Fibroblast of lung (primary cell): Measurements from ENCODE around the gene KCNQ2. TPM values are rescaled to one million over a fixed set of nuclear protein-coding genes. Genes with fewer than 3 reads are reported as not detected.

Experiments
- DNase-seq, 2 donors: peaks; one replicate each; pipeline versions ENCODE4 v3.0.0 to v3.0.0-alpha.2; 2010; ENCODE audit warnings: low read depth in 2 of 2
- H2AFZ ChIP-seq: 2 replicates; pipeline ENCODE4 v1.5.1; 2012; ENCODE audit warnings: low read length, control low read depth, inconsistent platforms
- H3K27ac ChIP-seq: 2 replicates; pipeline ENCODE4 v1.5.1; 2011; ENCODE audit warnings: low read length, control low read depth; ENCODE audit not compliant: insufficient read depth
- H3K27me3 ChIP-seq: 2 replicates; pipeline ENCODE4 v1.5.1; 2011; ENCODE audit warnings: mild to moderate bottlenecking, low read length; ENCODE audit not compliant: control insufficient read depth, insufficient read depth
- H3K36me3 ChIP-seq: 2 replicates; pipeline ENCODE4 v1.5.1; 2011; ENCODE audit warnings: low read length; ENCODE audit not compliant: control insufficient read depth, insufficient read depth
- H3K4me1 ChIP-seq: 2 replicates; pipeline ENCODE4 v1.5.1; 2011; ENCODE audit warnings: low read length; ENCODE audit not compliant: control insufficient read depth, insufficient read depth; ENCODE audit errors: extremely low read depth
- H3K4me2 ChIP-seq: 2 replicates; pipeline ENCODE4 v1.5.1; 2011; ENCODE audit warnings: low read length, control low read depth; ENCODE audit not compliant: insufficient read depth; ENCODE audit errors: extremely low read depth
- H3K4me3 ChIP-seq, 4 experiments: fragments of 200-600 bp in 1 of 4; sonication (generic) in 1 of 4; replicated peaks in 1 of 4; 2 replicates each; pipeline ENCODE4 v1.5.1; 2011 to 2016; ENCODE audit warnings: low read length in 4 of 4, low read depth in 3 of 4, mild to moderate bottlenecking in 3 of 4, control low read depth in 2 of 4, inconsistent platforms in 1 of 4, mixed read lengths in 1 of 4; ENCODE audit not compliant: insufficient read depth in 1 of 4; ENCODE audit errors: control extremely low read depth in 1 of 4
- H3K79me2 ChIP-seq: 2 replicates; pipeline ENCODE4 v1.5.1; 2012; ENCODE audit warnings: mild to moderate bottlenecking, low read length, inconsistent platforms; ENCODE audit not compliant: control insufficient read depth, insufficient read depth
- H3K9ac ChIP-seq: 2 replicates; pipeline ENCODE4 v1.5.1; 2011; ENCODE audit warnings: mild to moderate bottlenecking, low read length, control low read depth; ENCODE audit not compliant: insufficient read depth
- H3K9me3 ChIP-seq: 2 replicates; pipeline ENCODE4 v1.5.1; 2012; ENCODE audit warnings: low read depth, low read length; ENCODE audit not compliant: control insufficient read depth, insufficient read depth
- H4K20me1 ChIP-seq: 2 replicates; pipeline ENCODE4 v1.5.1; 2011; ENCODE audit warnings: low read length; ENCODE audit not compliant: control insufficient read depth, insufficient read depth; ENCODE audit errors: extremely low read depth
- EZH2 ChIP-seq: IDR thresholded peaks from 2 replicates; pipeline ENCODE4 v1.5.1; 2012; ENCODE audit warnings: low read length, control low read depth, mild to moderate bottlenecking; ENCODE audit errors: missing control alignments
- polyA plus RNA-seq, 2 donors: library from polyadenylated mRNA; depleted of rRNA in 1 of 2; stranded (reverse) in 1 of 2; unstranded in 1 of 2; fragments of >200 nt; gene quantifications; 2 replicates each; pipeline ENCODE4 v1.2.1, GENCODE V29; 2011 to 2012; ENCODE audit warnings: missing spikeins in 1 of 2
- total RNA-seq: library from RNA; depleted of rRNA; stranded (reverse); fragments of >200 nt; gene quantifications from 2 replicates; pipeline ENCODE4 v1.2.1, GENCODE V29; 2014
- TF ChIP-seq, protein P1 (sequence below), 2 donors: IDR thresholded peaks in 1 of 2; conservative IDR thresholded peaks in 1 of 2; 1 replicate in 1 of 2; 2 replicates in 1 of 2; pipeline ENCODE4 v1.5.1; 2011 to 2012; ENCODE audit warnings: low read length in 2 of 2, control low read depth in 1 of 2, inconsistent platforms in 1 of 2, low read depth in 1 of 2, mild to moderate bottlenecking in 1 of 2

Gene KCNQ2
- total and polyA plus RNA-seq, 2 donors (not counting 1 experiment from before 2014, with no cell fraction given) = not detected

DNA sequence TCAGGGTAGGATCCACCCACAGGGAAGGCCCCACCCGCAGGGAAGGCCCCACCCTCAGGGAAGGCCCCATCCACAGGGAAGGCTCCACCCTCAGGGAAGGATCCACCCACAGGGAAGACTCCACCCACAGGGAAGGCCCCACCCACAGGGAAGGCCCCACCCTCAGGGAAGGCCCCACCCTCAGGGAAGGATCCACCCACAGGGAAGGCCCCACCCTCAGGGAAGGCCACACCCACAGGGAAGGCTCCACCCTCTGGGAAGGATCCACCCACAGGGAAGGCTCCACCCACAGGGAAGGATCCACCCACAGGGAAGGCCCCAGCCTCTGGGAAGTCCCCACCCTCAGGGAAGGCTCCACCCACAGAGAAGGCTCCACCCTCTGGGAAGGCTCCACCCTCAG lies 40.5 kb downstream of the KCNQ2 start:
- H3K27me3 ChIP-seq = no peaks in the 10 kb centered on the region
- DNase-seq = no peak
- no peak overlapping the region for H3K4me3 ChIP-seq
- H3K9me3 ChIP-seq = no peaks in the 10 kb centered on the region
- no peak overlapping the region for H3K9ac ChIP-seq
- no peaks in the 10 kb centered on the region for H3K36me3 ChIP-seq
- TF ChIP-seq EZH2 = no peak
- TF ChIP-seq, protein P1, sequence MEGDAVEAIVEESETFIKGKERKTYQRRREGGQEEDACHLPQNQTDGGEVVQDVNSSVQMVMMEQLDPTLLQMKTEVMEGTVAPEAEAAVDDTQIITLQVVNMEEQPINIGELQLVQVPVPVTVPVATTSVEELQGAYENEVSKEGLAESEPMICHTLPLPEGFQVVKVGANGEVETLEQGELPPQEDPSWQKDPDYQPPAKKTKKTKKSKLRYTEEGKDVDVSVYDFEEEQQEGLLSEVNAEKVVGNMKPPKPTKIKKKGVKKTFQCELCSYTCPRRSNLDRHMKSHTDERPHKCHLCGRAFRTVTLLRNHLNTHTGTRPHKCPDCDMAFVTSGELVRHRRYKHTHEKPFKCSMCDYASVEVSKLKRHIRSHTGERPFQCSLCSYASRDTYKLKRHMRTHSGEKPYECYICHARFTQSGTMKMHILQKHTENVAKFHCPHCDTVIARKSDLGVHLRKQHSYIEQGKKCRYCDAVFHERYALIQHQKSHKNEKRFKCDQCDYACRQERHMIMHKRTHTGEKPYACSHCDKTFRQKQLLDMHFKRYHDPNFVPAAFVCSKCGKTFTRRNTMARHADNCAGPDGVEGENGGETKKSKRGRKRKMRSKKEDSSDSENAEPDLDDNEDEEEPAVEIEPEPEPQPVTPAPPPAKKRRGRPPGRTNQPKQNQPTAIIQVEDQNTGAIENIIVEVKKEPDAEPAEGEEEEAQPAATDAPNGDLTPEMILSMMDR (conservative IDR thresholded peaks at IDR 0.05 in 1 of 2, IDR thresholded peaks at IDR 0.05 in 1 of 2; ENCODE audit: low read depth in 1 of 2, low read length in 2 of 2) = no peak
- no peaks in the 10 kb centered on the region for H4K20me1 ChIP-seq
- H3K79me2 ChIP-seq = no peaks in the 10 kb centered on the region
- no peaks in the 10 kb centered on the region for H3K4me1 ChIP-seq
- H3K4me2 ChIP-seq = no peak overlapping the region
- no peak overlapping the region for H3K27ac ChIP-seq
- no peak overlapping the region for H2AFZ ChIP-seq

DNA sequence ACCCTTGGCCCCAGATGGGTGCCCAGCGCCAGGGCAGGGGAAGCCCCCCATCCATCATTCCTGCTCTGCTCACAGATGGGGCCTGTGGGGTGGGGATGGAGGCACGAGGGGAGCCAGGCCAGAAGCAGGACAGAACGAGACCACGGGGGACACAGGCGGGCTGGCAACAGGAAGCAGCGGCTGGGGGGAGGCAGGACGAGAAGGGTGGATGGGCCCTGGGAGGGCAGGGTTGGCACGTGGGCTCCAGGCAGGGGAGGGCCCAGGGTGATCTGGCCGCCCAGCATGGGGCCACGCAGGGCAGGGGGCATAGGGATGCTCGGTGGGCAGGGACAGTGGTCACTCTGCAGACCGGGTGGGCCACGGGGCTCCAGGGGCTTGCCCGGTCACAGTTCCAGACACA lies 41.6 kb downstream of the KCNQ2 start:
- TF ChIP-seq, protein P1 (conservative IDR thresholded peaks at IDR 0.05 in 1 of 2, IDR thresholded peaks at IDR 0.05 in 1 of 2; ENCODE audit: low read depth in 1 of 2, low read length in 2 of 2) = no peak
- TF ChIP-seq EZH2 = no peak
- H3K79me2 ChIP-seq = no peaks in the 10 kb centered on the region
- DNase-seq = no peak

DNA sequence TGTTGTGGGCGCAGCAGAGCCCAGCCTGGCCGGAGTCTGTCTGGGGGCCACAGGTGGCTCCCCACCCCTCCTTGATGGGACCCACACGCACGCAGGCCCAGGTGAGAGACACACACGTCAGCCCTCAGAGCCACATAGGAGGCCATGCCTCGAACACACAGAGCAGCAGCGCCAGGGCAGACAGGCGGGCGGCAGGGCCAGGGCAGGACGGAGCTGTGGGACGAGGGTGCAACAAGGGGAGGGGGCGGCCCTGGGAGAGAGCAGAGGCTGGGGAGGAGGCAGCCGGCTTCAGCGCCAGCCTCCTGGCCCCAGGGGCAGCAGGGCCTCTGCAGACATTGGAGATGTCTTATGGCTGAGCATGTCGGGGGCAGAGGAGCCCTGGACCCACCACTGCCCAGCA lies 42.5 kb downstream of the KCNQ2 start:
- Histone ChIP-seq H3K4me2 (no peak overlapping the region), H2AFZ (no peak overlapping the region), H3K36me3 (no peaks in the 10 kb centered on the region), H3K79me2 (no peaks in the 10 kb centered on the region), H3K9ac (no peak overlapping the region), H3K27ac (no peak overlapping the region), H4K20me1 (no peaks in the 10 kb centered on the region), H3K9me3 (no peaks in the 10 kb centered on the region), H3K27me3 (no peaks in the 10 kb centered on the region), H3K4me1 (no peaks in the 10 kb centered on the region), H3K4me3 (no peak overlapping the region)
- TF ChIP-seq EZH2 = no peak
- TF ChIP-seq, protein P1 (conservative IDR thresholded peaks at IDR 0.05 in 1 of 2, IDR thresholded peaks at IDR 0.05 in 1 of 2; ENCODE audit: low read depth in 1 of 2, low read length in 2 of 2) = no peak
- no peak for DNase-seq

More for the DNA sequence above, 41.6 kb downstream of the KCNQ2 start:
- no peak overlapping the region for H3K27ac ChIP-seq
- H2AFZ ChIP-seq = no peak overlapping the region
- H3K4me1 ChIP-seq = no peaks in the 10 kb centered on the region
- H4K20me1 ChIP-seq = no peaks in the 10 kb centered on the region
- H3K4me2 ChIP-seq = no peak overlapping the region
- no peak overlapping the region for H3K4me3 ChIP-seq
- H3K9ac ChIP-seq = no peak overlapping the region
- no peaks in the 10 kb centered on the region for H3K36me3 ChIP-seq
- H3K9me3 ChIP-seq = no peaks in the 10 kb centered on the region
- no peaks in the 10 kb centered on the region for H3K27me3 ChIP-seq
